DMS153 (cell line): ENCODE measurements around the gene KIF26B.

Source experiments
- DNase-seq: peaks from one replicate; lab custom pipeline; 2025; lab: John Stamatoyannopoulos, UW

The KIF26B gene

DNA sequence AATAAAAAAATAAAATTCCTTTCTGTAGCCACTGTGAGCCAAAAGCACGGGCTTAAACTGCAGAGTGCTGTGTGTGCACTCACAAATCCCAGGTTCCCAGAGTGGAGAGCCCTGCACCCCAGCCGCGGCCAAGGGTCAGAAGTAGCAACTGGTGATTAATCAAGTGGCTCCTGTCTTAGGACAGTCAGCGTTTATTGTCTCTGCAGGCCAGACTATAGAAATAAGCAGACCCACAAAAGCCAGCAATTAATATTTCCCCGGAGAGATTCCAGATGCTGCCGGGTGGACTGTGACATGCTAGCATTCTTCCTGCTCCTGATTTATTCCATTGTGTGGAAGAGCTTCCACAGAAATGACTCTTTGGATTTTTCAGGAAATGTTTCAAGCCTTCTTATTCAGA is 412.2 kb downstream of the KIF26B start:
- DNase-seq = no peak

GRCh38 chr1:245571815-245572294 is 417.1 kb downstream of the KIF26B start:
- no peak for DNase-seq

DNA sequence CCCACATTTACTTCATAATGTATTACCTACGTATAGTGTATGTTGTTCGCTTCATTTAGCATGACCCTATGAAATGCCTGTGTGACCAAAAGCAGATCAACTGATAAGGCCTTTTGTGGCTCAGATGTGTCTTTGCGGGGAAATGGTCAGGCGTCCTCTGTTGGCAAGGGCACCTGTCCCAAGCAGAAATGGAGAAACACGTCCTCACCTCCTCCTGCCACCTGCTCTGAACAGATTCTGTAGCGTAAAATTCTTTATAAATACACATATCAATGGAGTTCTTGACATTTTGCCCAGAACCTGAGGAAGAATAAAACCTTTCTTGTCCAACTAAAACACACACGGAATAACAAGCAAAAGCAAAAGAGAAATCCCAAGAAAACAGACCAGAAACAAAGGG is 417.9 kb downstream of the KIF26B start:
- no peak for DNase-seq

DNA sequence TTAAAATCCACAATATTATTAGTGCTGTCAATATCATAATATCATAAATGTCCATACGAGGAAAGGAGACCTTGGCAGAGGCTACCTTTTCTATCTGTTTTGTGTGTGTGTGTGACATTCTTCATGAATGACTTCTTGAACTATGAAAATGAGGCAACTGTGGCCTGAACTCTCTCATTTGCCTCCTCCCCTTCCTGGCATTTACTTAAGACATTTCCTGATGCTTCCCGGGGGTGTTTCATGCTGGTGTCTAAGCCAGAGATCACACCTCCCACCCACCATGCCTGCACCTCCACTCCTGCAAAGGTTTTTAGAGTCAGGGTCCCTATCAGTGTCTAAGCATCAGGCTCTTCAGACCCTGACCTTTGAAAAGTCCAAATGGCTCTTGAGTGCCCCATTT is 420.9 kb downstream of the KIF26B start:
- no peak for DNase-seq

GRCh38 chr1:245576323-245576722 is 421.5 kb downstream of the KIF26B start:
- no peak for DNase-seq

GRCh38 chr1:245577191-245578157 is 422.7 kb downstream of the KIF26B start:
- DNase-seq = no peak

DNA sequence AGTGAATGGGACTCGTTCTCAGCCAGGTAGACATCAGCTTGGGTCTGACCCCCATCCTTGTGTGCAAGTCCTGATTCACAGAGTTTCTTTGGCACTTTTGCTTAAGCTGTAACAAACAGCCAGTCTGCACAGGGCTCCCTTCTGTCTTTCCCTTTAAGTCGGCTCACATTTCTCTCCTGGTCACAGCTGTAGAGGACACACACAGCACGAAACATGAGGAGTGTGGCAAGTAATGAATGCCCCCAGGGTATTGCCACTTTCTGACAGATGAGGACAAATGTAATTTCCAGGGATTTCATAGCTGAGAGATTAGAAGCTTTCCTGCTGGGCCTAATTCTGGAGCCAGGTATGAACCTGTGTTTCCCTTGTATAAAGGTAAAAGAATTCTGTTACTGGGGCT is 423.5 kb downstream of the KIF26B start:
- no peak for DNase-seq

DNA sequence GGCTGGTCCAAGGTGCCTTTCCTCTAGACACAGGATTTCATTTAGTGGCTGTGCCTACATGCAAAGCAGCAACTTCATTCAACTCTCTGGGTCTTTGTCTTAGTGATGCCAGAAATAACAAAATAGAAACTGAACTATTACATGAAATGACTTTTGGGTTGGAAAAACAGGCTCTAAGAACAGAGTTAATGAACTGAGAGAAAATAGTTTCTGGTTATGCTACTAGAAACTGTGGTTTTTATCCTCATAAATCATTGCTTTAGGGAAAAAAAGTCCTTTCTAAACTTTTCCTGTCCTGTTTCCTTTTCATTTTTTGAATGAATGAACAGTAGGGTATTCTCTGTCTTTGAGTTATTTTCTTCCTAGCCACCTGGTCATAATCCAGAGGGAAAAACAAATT is 424.0 kb downstream of the KIF26B start:
- DNase-seq = no peak

GRCh38 chr1:245579881-245580280 is 425.1 kb downstream of the KIF26B start:
- no peak for DNase-seq

DNA sequence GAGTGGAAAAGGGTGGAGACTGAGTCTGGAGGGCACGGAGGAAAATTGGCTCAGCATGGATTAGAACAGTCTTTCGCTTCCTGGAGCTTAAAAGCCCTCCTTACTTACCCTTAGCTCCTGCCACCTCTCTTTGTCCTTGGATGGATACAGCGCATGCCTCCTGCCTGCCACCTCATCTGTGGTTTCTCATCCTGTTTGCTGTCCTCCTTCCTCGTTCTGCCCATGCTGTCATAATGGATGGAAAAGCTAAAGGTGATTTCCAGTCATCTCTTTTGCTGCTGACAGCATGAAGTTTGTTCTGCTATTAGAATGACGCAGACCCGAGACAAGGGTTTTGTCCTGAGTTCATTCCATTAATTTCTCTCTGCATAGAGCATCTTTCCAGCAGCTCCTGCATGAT is 425.9 kb downstream of the KIF26B start:
- no peak for DNase-seq

- peak; percentile 74 for DNase-seq
These were observed 427.2 kb downstream of the KIF26B start for GRCh38 chr1:245582026-245582425.

- no peak for DNase-seq
These were observed 428.3 kb downstream of the KIF26B start for GRCh38 chr1:245583081-245583480.

- DNase-seq = no peak
These were observed 429.0 kb downstream of the KIF26B start for GRCh38 chr1:245583575-245584330.

DNA sequence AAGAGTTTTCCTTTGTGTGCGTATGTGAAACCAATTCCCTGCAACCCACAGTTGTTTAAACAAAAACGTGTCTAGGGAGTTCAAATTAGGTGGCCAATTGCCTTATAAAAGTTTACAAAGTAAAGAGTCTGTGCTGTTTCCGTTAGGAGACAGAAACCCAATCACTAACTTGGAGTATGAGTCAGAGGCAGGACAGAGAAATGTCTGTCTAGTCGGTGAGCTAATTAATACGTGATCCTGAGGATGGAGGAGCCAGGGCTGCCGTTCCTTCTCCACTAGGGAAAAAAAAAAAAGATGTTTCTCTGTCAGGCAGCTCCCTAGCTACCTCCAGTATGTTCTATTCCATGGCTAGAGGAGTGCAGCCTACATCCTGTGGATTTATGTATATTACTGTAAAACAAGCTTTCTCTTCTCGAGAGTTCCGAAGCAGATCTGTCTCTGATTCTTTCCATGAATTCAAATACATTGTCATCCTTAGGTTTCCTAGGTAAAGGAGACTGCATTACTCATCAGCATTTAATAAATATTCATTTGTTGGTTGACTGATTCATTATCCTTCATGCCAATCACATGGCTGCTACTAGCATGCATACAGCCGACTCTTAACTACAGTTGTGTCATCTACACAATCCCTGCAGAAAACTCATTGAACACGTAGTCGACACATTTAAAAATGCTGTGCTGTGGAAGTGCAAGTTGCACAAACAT is 430.6 kb downstream of the KIF26B start:
- DNase-seq = no peak

DNA sequence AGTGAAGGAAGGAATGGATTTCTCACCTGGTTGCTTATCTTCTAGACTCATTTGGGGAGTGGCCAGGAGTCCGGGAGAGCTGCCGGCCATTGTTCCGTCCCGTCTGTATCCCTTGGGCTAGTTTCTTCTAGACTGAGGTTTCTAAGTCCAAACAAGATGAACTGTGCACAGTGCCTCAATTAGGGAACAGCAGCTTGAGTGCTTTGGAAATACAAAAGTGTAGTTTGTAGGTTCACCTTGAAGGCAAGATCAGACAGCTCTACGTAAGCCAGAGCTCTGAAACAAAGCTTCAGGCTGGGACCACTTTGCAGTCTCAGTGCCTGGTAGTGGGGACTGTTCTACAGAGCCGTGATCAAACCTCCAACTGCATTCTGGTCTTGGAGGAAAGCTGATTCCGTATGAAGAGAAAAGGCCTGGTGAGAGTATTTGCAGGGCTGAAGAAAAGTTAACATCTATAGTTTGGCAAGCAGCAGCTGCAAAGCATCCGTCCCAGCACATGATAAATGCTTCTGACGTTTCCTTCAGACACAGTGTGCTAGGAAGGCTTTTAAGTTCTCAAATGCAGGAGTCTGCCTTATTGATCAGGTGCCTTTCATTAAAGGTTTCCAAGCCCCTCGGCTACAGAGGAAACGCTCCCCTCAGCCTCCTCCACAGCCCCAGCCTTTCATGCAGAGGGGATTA is 432.8 kb downstream of the KIF26B start:
- no peak for DNase-seq

- no peak for DNase-seq
These were observed 433.4 kb downstream of the KIF26B start for GRCh38 chr1:245588116-245588639.

DNA sequence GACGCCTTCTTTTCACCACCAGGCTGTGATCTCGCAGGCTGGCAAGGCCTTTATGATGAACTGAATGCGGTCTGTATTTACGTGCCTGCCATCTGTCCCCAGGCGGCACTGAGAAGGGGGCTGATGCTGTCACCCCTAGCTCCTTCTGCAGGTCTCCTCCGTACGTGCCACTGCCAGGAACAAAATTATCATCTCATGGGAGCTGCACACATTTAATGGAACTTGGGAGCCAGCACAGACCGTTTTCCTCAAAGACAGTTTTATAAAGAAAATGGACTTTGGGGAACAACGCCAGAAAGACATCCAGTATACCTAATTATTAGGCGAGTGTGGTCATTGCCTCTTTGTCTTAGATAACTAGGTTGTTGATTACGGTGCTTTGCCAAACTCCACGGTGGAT is 434.5 kb downstream of the KIF26B start:
- no peak for DNase-seq

DNA sequence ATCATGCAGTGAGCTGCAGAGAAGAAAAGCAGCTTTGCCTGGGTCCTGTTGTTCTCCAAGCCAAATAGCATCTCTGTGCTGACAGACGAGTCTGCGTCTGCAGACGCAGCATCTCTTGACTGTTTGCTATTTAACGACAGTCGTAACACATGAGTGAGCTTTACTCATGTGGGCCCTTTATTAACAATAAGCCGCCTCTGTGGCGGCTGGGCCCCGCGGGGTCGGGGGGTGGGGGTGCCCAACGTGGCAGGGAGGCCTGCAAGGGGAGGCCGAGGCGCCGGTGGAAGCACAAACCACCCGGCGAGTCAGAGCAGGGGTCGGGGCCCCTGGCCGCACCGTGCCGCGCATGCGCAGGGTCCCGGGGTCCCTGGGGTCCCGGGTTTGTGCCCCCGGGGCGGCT is 435.1 kb downstream of the KIF26B start:
- DNase-seq = peak; percentile 77

DNA sequence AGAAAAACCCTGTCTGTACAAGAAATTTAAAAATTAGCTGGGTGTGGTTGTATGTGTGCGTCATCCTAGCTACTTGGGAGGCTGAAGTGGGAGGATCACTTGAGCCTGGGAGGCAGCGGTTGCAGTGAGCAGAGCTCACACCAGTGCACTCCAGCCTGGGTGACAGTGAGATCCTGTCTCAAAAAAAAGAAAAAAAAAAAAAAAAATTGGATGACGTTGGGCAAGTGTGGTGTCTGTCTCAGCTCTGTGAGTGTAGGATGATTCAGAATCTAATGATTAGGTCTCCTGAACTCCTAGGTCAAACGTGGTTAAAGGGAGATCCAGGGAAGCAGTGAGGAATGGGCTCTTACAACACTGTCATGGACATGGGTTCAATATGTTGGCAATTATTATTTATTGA is 435.9 kb downstream of the KIF26B start:
- no peak for DNase-seq

GRCh38 chr1:245591346-245592188 is 436.8 kb downstream of the KIF26B start:
- no peak for DNase-seq

DNA sequence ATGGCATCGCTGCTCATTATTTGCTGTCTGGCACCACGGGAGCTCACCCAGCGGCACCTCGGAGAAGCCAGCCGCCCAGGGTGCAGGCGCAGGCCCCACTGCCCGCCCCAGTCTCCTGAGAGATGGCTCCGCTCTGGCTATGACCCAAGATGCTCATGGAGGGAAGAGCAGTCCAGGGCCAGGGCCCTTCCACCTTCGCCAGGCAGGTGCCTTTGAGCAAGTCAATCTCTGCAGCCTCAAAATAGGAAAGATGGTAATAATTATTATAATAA is 437.3 kb downstream of the KIF26B start:
- peak; percentile 39 for DNase-seq
